B cell (primary cell): ENCODE measurements around the gene BAAT. TPM values are rescaled to one million over a fixed set of nuclear protein-coding genes. Genes with fewer than 3 reads are reported as not detected.

Experiments
- ATAC-seq: fragments of 200-7000 bp; cut with Tn5 transposase; one replicate; pipeline ENCODE4 v1.10.0; 2021; ENCODE audit warnings: low read depth, mild to moderate bottlenecking, moderate number of reproducible peaks, moderate library complexity
- CTCF ChIA-PET: fragments of 350-600 bp; sonication (Branson Sonifier 250); formaldehyde crosslinking; loops from one replicate; lab custom pipeline; 2021; ENCODE audit warnings: antibody characterized with exemption, inconsistent platforms; lab: Charles Lee
- POLR2A ChIA-PET: fragments of 350-600 bp; sonication (Branson Sonifier 250); formaldehyde crosslinking; loops from one replicate; lab custom pipeline; 2021; ENCODE audit warnings: antibody characterized with exemption; lab: Charles Lee
- DNase-seq: peaks from one replicate; pipeline ENCODE4 v3.0.0; 2013
- H2AFZ ChIP-seq: 2 replicates; pipeline ENCODE4 v1.6.1; 2012; ENCODE audit warnings: mild to moderate bottlenecking, low read depth, low read length; ENCODE audit not compliant: insufficient read depth, poor library complexity, severe bottlenecking
- H3K27ac ChIP-seq, 2 donors: 1 replicate in 1 of 2; 2 replicates in 1 of 2; pipeline ENCODE4 v1.5.1; 2012 to 2013; ENCODE audit warnings: low read length in 2 of 2, mild to moderate bottlenecking in 2 of 2, moderate library complexity in 1 of 2
- H3K27me3 ChIP-seq, 4 experiments: fragments of 200-600 bp in 1 of 4; sonication (generic) in 1 of 4; replicated peaks in 1 of 4; 1 replicate in 2 of 4; 2 replicates in 2 of 4; pipeline versions ENCODE4 v1.6.1 to v1.7.0; 2013 to 2016; ENCODE audit warnings: low read length in 3 of 4, mild to moderate bottlenecking in 2 of 4, mixed read lengths in 1 of 4, moderate library complexity in 1 of 4; ENCODE audit not compliant: insufficient read depth in 4 of 4, control insufficient read depth in 3 of 4; ENCODE audit errors: control extremely low read depth in 1 of 4
- H3K36me3 ChIP-seq, 2 experiments: replicated peaks in 1 of 2; 1 replicate in 1 of 2; 2 replicates in 1 of 2; pipeline versions ENCODE4 v1.6.1 to v1.7.1; 2013; ENCODE audit warnings: low read length in 1 of 2; ENCODE audit not compliant: insufficient read depth in 2 of 2, control insufficient read depth in 1 of 2; ENCODE audit errors: control extremely low read depth in 1 of 2, extremely low read depth in 1 of 2
- H3K4me1 ChIP-seq, 2 donors: fragments of 200-600 bp in 1 of 2; sonication (generic) in 1 of 2; 1 replicate in 1 of 2; 2 replicates in 1 of 2; pipeline versions ENCODE4 v1.5.1 to v1.6.1; 2013 to 2017; ENCODE audit warnings: low read length in 2 of 2; ENCODE audit not compliant: control insufficient read depth in 2 of 2, insufficient read depth in 2 of 2
- H3K4me2 ChIP-seq: replicated peaks from 2 replicates; pipeline ENCODE3; 2012; ENCODE audit warnings: mild to moderate bottlenecking, low read depth, low read length; ENCODE audit not compliant: poor library complexity, severe bottlenecking
- H3K4me3 ChIP-seq, 5 experiments: fragments of 200-600 bp in 1 of 5; sonication (generic) in 1 of 5; 1 replicate in 3 of 5; 2 replicates in 2 of 5; pipeline versions ENCODE4 v1.5.1 to v1.7.0; 2011 to 2016; ENCODE audit warnings: low read length in 4 of 5, mild to moderate bottlenecking in 4 of 5, low read depth in 2 of 5, control low read depth in 1 of 5, moderate library complexity in 1 of 5; ENCODE audit not compliant: insufficient read depth in 1 of 5; ENCODE audit errors: control extremely low read depth in 1 of 5, extremely low read depth in 1 of 5
- H3K79me2 ChIP-seq: fragments of 200-600 bp; sonication (generic); one replicate; pipeline ENCODE4 v1.6.0; 2016; ENCODE audit warnings: low read length; ENCODE audit not compliant: control insufficient read depth, insufficient read depth
- H3K9ac ChIP-seq: fragments of 200-600 bp; sonication (generic); 2 replicates; pipeline ENCODE4 v1.6.1; 2017; ENCODE audit warnings: mild to moderate bottlenecking, low read length, moderate library complexity
- H3K9me3 ChIP-seq, 3 donors: one replicate each; pipeline versions ENCODE4 v1.6.1 to v1.7.1; 2013; ENCODE audit warnings: low read length in 2 of 3; ENCODE audit not compliant: control insufficient read depth in 2 of 3, insufficient read depth in 1 of 3; ENCODE audit errors: control extremely low read depth in 1 of 3
- H4K20me1 ChIP-seq: 2 replicates; pipeline ENCODE4 v1.6.0; 2012; ENCODE audit warnings: mild to moderate bottlenecking, low read length; ENCODE audit not compliant: insufficient read depth, control insufficient read depth, poor library complexity, severe bottlenecking
- H3K27ac Mint-ChIP-seq: one replicate; pipeline ENCODE4 v1.8.0; 2021; ENCODE audit warnings: mixed read lengths
- H3K27me3 Mint-ChIP-seq: one replicate; pipeline ENCODE4 v1.8.0; 2021; ENCODE audit warnings: mixed read lengths
- H3K4me1 Mint-ChIP-seq: one replicate; pipeline ENCODE4 v1.8.0; 2021; ENCODE audit warnings: mixed read lengths
- H3K4me3 Mint-ChIP-seq: one replicate; pipeline ENCODE4 v1.8.0; 2021; ENCODE audit warnings: mixed read lengths
- H3K9me3 Mint-ChIP-seq: one replicate; pipeline ENCODE4 v1.8.0; 2022; ENCODE audit warnings: mixed read lengths; ENCODE audit not compliant: insufficient read depth
- CTCF ChIP-seq: fragments of 200-600 bp; IDR thresholded peaks from one replicate; pipeline ENCODE4 v1.8.0; 2022; ENCODE audit warnings: antibody characterized with exemption, mild to moderate bottlenecking
- EZH2 ChIP-seq: IDR thresholded peaks from 2 replicates; pipeline ENCODE4 v1.6.1; 2012; ENCODE audit warnings: borderline replicate concordance, low read depth, mild to moderate bottlenecking, moderate library complexity, low read length; ENCODE audit not compliant: insufficient read depth, poor library complexity, severe bottlenecking
- WGBS: methylation state at CpG from one replicate; pipeline ENCODE4 v1.1.5; 2013; ENCODE audit warnings: missing lambda C conversion rate; ENCODE audit not compliant: insufficient coverage; 5-methylcytosine and 5-hydroxymethylcytosine counted together
- intact Hi-C: fragments of 100-400 bp; cut with micrococcal nuclease; formaldehyde crosslinking; loops from one replicate; pipeline ENCODE4 v1.10.0; 2022
- polyA plus RNA-seq: library from polyadenylated mRNA; depleted of rRNA; stranded (reverse); fragments of >200 nt; gene quantifications from 2 replicates; pipeline ENCODE4 v1.2.3, GENCODE V29; 2012
- total RNA-seq, 2 donors: library from RNA; stranded (reverse); fragments of 120-200 nt in 1 of 2; gene quantifications; 1 replicate in 1 of 2; 2 replicates in 1 of 2; pipeline versions ENCODE4 v1.2.3 to v1.2.4, GENCODE V29; 2013 to 2022

BAAT gene
- total and polyA plus RNA-seq, 2 donors (not counting 1 experiment from before 2014, with no cell fraction given): 0.07 TPM; not detected in 1

GRCh38 chr9:101393135-101393534 is 8.3 kb upstream of the BAAT start:
- intact Hi-C loops: no loop called here
- no peak overlapping the region for H3K4me3 Mint-ChIP-seq
- no peak overlapping the region for H3K27ac Mint-ChIP-seq
- TF ChIP-seq CTCF (no peak), EZH2 (no peak)
- no peak overlapping the region for H3K27ac ChIP-seq
- no peaks in the 10 kb centered on the region for H3K27me3 ChIP-seq
- H3K4me2 ChIP-seq: no peak overlapping the region
- H3K36me3 ChIP-seq: peaks cover 4 to 23% of the 10 kb centered on the region in 2 experiments
- H3K9me3 Mint-ChIP-seq: peaks cover 10% of the 10 kb centered on the region
- ChIA-PET POLR2A (no interaction called here), CTCF (interaction anchor here (1.7 kb wide), 1 partner anchor 16 kb away, joined by 3 read pairs; no protein-coding TSS in a partner anchor)
- ATAC-seq (no peak), DNase-seq (no peak)
- peaks cover 5 to 7% of the 10 kb centered on the region in 2 donors for H3K4me1 ChIP-seq
- peaks cover 55% of the 10 kb centered on the region for H3K4me1 Mint-ChIP-seq
- no peak overlapping the region for H2AFZ ChIP-seq
- no peak overlapping the region for H3K4me3 ChIP-seq
- H3K9me3 ChIP-seq: peaks cover 0 to 3% (median 0%) of the 10 kb centered on the region in 3 donors
- H4K20me1 ChIP-seq: no peaks in the 10 kb centered on the region
- H3K79me2 ChIP-seq: peaks cover 65% of the 10 kb centered on the region
- no peak overlapping the region for H3K9ac ChIP-seq
- H3K27me3 Mint-ChIP-seq: no peaks in the 10 kb centered on the region
- WGBS: no CpG with 5 or more reads among the region's 3 CpGs

- no CpG with 5 or more reads among the region's 2 CpGs for WGBS
- ATAC-seq (no peak), DNase-seq (no peak)
- TF ChIP-seq EZH2 (no peak), CTCF (no peak)
- no peak overlapping the region for H3K27ac Mint-ChIP-seq
- POLR2A ChIA-PET: no interaction called here
- Histone ChIP-seq H4K20me1 (no peaks in the 10 kb centered on the region), H3K9ac (no peak overlapping the region), H3K4me2 (no peak overlapping the region), H3K4me3 (no peak overlapping the region), H2AFZ (no peak overlapping the region), H3K9me3 (peaks cover 0 to 9% (median 0%) of the 10 kb centered on the region in 3 donors), H3K27ac (no peak overlapping the region), H3K36me3 (peaks cover 3 to 23% of the 10 kb centered on the region in 2 experiments), H3K27me3 (no peaks in the 10 kb centered on the region), H3K4me1 (no peaks in the 10 kb centered on the region), H3K79me2 (peaks cover 19% of the 10 kb centered on the region)
- peaks cover 13% of the 10 kb centered on the region for H3K9me3 Mint-ChIP-seq
- intact Hi-C loops: no loop called here
- H3K27me3 Mint-ChIP-seq: no peaks in the 10 kb centered on the region
- no peak overlapping the region for H3K4me3 Mint-ChIP-seq
- H3K4me1 Mint-ChIP-seq: peaks cover 22% of the 10 kb centered on the region
- CTCF ChIA-PET: interaction anchor here (1.2 to 2.4 kb wide), 3 partner anchors 10 to 77 kb away, joined by 3 to 10 read pairs (median 5); partner anchors contain the start of genes MRPL50 and ZNF189
These were observed 3.7 kb upstream of the BAAT start for GRCh38 chr9:101388507-101388993.
